HG03442 (cell line): ENCODE measurements around the gene TNFAIP8.
A peak's percentile ranks its signal among the peaks of the same experiment; 100 is the strongest.

Experiments used
- ATAC-seq: cut with Tn5 transposase; IDR thresholded peaks from one replicate; pipeline ENCODE4 v1.9.1; 2021; ENCODE audit warnings: mild to moderate bottlenecking, moderate library complexity; ENCODE audit not compliant: unreplicated experiment

The TNFAIP8 gene

DNA sequence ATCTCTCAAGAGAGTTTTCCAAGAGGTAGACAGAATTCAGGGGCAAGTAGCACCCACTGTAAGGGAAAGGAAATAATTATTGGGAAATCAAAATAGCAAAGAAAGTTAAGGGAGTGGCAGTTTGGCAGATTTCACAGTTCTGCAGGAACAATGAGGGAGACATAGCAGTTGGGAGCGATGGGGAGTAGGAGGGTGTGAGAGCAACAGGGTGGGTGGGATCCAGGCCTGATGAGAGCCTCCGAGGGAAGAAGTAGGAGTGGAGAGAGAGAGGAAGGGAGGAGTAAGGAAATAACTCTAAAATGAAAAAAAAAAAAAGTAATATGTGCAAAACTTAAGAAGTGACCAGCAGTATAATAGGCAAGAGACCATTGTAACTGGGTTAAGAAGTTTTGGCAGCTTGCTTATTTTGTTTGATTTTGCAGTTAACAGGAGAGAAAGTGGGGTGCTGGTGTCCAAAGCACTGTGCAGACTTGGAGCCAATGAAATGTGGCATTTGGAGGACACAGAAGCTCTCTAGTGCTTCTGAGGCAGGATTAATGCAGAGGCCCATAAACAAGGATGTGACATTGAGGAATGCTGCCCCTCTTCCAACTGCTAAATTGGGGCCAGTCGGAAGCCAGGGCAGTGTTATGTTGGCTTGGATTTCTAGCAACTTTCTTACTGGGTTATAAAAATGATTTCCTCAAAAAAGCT, 10.2 kb downstream of the TNFAIP8 start:
- ATAC-seq, result no peak

DNA sequence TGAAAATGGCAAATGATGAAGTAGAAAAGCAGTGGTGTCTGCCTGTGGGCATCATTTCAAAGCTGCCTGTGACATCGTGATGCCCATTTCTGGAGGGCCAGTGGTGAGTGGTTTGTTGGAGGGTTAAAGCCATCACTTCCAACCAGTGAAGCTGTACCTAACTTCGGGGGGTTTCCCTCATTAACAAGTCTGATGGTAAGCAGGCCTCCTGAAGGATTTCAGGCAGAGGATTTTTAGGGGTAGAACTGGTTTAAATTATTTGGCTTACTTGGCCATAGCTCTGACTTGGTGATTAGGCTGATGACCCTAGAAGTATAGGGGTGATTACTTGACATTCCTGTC, 10.7 kb downstream of the TNFAIP8 start:
- peak; percentile 21 for ATAC-seq

DNA sequence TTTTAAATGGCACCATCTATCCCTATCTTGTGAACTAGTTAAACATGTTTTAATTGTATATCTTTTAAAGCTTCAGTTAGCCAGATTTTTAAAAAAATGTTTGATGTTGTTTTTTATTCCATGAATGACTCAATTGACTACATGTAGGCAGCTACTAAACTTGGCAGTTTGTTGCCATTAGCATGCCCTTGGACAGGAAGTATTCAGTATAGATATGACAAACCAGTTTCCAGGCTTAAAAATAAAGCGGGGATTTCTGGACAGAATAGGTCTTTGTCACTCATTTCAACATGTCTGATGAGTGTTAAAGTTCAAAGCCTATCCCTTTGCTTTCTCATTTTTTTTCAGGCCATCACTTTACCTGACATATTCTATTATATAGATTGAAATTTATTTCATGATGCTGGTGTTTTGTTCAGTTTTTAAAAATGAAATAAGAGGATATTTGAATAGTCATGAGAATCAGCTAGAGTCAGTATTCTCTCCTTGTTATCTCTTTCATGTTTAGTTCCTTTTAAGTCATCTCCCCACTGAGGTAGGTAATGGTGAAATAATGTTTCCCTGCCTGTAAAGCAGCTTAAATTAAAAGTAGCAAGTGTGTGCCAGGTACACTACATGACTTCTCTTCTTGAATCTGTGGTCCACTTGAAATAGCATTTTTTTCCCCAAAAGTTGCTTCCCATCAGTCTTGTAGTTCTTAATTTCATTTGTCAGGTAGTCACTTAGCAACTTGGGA, 11.9 kb downstream of the TNFAIP8 start:
- ATAC-seq, result peak; percentile 78

DNA sequence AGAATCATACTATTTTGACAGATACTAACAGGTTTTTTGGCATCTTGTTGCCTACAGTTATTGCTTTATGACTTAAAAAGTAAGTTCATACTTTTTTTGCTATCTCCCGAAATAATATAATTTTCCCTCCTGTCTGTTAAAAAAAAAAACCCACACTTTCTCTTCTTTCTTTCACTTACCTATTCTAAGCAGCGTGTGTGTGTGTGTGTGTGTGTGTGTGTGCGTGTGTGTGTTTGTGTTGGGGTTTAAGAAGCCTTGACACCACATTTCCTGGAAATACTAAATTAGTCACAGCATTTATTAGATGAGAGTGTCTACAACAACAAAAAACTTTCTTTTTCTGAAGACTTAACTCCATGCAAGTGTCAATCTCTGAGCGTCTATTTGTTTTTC, 12.4 kb downstream of the TNFAIP8 start:
- ATAC-seq, result no peak

DNA sequence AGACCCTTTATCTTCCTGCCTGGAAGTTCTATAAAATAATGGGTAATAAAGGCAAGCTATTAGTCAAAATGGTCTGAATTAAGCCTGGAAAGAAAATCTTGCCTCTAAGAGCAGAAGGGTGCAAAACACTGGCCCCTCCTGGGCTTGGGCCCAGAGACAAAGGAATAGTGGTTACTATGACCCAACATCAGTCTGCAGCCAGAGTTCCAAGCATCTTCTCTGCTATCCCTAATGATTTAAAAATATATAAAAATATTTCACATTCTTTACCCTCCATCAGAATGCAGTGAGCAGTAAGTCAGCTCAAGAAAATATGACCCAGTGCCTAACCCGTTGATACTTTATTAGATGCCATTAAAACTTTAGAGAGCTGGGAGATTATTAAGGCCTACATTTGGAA, 14.7 kb downstream of the TNFAIP8 start:
- no peak for ATAC-seq

DNA sequence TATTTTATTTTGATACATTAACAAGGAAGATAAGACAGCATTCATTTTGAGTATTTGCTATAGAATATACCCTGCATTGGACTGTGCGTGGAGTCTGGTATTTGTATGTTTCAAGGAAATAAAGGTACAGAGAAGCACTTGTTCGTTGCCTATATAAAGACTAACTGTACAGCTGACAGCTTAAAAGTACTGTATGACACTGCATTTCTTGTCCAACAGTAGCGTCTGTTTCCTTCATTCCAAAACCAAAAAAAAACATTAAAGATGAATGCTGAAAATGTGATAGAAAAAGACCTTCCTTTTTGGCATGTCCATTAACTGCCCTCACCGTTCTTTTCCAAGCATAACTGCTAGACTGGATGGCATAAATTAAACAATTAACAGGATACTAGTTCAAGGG, 15.3 kb downstream of the TNFAIP8 start:
- ATAC-seq, result no peak

DNA sequence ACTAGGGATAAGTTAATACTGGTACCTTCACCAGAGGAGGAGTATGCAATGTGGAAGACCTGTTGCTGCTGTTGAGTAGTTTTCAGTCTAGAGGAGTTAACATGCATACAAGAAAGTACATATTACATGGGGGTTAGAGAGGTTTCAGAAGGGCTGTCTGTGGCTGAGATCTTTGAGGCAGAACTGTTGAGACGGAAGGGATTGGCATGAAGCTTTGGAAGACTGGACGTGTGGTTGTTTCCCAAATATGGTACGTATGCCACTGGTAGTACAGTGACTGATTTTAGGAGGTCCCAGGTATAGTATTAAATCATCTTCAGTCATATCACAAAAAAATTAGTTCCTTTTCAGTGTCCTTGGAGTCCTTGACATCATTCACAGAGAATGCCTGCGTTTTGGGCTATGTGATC, 17.6 kb downstream of the TNFAIP8 start:
- peak; percentile 66 for ATAC-seq

DNA sequence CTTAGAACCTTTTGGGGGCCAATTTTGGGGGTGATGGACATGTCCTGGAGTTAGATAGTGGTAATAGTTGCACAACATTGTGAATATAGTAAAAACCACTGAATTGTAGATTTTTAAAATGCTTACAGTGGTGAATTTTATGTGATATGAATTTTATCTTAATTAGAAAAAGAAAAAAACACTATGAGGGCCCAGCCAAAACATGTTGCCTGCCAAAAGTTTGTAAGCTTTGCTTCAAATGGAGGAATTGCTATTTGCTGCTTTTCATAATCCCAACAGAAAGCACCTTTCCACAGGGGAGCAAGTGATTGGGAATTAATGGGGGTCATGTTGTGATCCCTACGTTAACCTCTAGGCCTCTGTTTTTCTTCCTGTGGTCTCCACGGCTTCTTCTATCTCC, 19.1 kb downstream of the TNFAIP8 start:
- ATAC-seq, result no peak

DNA sequence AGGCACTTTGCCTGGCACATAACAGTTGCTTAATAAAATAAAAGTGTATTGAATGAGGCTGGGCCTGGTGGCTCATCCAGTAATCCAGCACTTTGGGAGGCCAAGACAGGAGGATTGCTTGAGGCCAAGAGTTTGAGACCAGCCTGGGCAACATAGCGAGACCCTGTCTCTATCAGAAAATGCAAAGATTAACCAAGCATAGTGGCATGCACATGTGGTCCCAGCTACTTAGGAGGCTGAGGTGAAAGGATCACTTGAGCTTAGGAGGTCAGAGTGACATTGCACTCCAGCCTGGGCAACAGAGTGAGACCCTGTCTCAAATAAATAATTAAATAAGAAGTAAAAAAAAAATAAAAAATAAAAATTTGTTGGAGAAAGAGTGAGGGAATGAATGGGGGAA, 21.2 kb downstream of the TNFAIP8 start:
- no peak for ATAC-seq

DNA sequence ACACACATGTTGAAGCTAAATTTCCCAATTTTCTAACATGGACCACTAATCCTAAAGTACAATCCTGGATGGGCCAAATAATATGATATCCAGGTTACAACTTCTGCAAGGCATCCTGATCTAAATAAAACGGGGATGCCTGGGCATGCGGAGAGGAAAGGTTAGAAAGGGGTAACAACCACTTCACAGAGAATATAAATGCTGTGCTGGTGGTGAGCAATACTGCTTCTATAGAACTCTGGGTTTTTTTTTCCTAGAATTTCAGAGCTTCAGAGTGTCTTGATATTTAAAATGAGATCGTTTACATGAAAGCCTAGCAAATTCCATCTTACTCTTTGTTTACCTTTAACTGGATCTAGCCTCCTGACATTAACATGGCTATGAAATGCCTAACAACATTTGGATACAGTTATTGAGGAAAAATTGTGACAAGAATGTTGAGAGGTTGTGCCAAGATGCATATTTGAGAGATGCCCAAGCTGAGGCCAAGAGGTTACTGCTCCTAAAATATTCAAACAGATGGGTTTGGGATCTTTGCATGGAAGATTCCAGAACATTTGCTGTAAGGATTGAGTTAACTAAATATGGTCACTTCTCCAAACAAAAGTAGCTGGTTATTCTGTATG, 22.4 kb downstream of the TNFAIP8 start:
- ATAC-seq, result no peak

DNA sequence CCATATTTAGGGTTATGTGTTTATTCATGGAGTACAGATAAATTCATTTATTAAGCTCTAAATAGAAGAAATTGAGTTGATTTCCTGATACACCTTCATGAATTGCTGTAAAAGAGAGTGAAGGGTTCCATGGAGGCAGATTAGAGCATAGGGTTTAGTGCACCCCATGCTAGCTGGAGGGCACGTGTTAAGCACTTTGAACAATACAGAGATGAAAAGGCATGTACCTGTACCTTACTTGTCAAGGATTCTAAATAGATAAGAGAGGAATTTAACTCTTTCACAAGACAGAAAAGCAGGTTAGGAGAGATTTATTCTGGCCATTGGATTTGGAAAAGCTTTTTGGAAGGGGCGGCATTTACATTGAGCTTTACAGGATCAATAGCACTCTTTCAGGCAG, 23.3 kb downstream of the TNFAIP8 start:
- ATAC-seq, result no peak

DNA sequence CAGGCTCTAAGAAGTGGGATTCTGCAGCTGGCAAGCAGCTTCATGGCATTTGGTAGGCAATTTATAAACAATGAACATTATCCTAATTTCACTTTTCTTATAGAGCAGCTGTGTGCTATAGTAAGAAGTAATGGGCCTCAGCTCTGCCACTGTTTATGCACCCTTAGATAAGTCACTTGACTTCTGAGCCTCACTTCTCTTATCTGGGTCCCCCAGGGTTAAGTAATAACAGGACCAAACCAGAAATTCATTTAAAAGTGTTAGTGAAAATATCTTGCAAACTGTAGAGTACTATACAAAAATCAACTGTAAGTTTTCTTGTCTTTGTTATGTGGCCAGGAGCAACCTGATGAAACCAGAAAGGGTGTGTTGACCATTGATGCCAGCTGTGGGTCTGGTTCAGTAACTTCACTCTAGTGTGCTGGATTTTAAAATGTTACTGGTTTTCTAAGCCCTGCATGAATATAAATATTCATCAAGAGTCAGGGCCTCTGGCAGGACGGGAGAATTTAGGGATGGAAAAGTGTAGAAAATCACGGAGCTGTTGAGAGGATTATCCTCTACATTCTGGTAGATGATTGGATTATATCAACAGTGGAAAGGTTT, 24.2 kb downstream of the TNFAIP8 start:
- no peak for ATAC-seq

DNA sequence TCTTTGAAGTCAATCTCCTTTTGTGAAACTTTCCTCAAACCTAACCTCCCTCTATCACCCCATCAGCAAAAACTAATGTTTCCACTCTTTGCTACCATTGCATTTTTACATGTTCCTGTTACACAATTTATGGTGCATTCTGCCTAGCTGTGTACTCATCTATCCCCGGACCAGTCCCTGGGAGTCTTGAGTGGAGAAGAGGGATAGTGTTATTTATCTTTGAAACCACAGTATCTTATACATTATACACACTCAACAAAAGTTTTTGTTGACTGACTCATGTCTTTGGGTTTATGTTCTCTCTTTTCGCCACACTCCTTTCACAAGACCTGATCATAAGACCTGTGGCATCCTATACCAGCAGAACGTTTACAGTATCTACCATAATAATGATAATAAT, 26.4 kb downstream of the TNFAIP8 start:
- ATAC-seq, result no peak

DNA sequence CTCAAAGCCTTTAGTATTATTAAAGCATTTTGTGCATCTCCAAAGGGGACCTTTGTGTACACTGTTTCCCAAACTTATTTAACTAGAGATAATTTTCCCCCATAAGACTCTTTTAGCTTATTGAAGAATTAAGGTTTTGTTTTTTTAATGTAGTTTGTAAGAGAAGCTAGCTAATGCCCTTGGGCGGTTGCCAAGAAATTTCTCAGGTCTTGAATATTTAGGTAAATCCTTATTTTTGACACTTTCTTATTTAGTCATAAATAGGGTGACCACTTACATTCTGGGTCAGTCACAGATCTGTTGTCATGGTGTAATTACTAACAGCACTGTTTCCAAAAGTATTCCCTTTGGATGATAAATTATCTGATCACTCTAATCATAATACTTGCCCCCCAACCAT, 27.2 kb downstream of the TNFAIP8 start:
- ATAC-seq, result no peak

DNA sequence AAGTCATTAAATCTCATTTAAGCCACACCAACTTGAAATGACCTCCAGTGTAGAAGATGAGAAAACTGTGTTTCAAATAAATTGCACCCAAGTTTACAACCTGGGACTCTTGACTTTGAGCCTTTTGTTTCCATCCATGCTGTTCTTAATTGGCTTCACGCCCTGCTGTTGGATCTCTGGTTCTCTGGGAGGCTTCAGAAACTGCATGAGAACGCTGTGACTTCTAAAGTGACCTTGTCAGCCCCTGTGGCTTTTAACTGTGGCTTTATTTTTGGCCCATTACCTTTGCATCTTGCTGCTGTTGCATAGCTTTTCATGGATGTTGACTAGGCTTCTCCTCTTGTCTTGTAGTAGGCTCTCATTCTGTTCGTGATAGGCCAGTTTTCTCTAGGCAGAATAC, 29.3 kb downstream of the TNFAIP8 start:
- peak; percentile 51 for ATAC-seq

DNA sequence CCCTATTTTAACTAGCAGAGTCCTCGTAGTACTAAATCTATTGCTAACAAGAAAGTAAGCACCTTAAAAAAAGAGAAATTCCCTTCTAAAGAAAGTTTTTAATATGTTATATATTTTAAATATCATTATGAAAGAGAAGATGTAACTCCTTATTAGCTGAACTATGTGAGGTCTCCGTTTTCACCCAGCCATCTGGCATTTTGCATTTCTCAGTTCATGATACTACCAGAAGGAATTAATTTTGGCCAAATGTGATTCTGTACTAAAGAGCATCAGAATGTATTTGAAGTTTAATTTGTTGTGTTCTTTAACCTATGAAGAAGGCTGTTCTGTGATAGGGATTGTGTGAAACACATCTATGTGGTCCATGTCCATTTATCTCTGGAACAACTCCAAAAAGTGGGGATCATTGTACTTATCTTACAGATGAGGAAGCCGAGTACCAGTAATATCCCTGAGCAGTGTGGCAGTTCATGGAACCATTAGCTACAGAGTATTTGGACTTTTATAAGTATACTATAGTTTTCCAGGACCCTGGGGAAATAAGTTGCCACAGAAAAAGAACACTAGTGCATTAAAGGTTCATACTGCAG, 29.8 kb downstream of the TNFAIP8 start:
- ATAC-seq, result no peak

DNA sequence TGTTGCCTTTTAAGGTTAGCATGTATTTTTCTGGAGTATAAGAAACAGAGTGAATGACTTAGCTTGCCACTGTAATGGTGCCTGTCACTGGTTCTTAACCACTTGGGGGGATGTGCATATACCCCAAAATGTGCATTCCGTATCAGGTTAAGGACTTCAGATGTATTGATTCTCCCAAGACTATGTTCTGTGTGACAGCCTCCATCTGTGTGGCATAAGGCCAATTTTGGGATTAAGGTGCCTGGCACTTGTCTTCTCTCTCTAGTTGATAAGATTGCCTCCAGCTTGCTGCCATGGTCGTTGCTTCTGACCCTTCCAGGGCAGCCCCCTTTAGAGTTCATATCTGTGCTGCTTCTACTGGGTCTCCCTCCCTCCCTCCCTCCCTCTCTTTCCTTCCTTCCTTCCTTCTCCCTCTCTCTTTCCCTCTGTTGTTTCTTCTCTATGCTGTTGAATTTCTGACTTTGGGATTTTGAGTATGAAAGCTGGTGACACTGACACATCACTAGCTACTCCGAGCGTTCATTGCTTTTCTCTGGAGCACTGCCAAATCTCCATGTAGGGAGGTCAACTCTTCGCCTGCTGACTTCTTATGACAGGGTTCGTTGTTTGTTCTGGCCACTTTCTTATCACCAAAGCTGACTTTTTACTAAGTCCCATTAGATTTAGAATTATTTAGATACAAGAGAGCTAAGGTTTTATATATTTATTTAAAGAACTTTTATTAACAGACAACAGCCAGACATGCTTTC, 31.0 kb downstream of the TNFAIP8 start:
- no peak for ATAC-seq

DNA sequence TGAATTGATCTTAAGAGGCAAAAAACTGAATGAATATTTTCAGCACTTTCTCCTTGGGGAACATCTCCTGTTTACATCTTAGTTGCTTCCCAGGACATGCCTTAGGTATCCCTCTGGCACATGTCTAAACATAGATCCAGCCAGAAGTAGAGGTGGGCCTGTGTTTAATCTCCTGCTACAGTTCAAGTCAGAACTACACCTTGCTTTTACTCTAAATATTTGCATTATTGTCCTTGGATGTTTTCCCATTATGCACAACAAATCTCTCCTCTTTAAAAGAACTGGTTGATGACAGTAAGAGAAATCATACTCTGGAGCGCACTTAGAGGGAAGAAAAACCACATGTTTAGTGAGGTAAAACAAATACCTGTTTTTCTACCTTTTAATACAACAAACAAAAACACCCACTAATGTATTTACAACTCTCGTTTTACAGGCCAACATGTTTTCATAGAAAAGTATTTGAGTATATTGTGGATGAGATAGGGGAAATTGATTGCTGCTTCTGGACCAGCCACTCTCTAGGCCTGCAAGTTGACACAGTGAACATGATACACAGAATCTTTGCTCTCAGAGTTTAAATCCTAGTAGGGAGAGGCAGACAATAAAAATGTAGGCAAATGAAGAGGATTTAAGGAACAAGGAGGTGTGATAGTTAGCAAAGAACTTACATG, 32.3 kb downstream of the TNFAIP8 start:
- ATAC-seq, result no peak

DNA sequence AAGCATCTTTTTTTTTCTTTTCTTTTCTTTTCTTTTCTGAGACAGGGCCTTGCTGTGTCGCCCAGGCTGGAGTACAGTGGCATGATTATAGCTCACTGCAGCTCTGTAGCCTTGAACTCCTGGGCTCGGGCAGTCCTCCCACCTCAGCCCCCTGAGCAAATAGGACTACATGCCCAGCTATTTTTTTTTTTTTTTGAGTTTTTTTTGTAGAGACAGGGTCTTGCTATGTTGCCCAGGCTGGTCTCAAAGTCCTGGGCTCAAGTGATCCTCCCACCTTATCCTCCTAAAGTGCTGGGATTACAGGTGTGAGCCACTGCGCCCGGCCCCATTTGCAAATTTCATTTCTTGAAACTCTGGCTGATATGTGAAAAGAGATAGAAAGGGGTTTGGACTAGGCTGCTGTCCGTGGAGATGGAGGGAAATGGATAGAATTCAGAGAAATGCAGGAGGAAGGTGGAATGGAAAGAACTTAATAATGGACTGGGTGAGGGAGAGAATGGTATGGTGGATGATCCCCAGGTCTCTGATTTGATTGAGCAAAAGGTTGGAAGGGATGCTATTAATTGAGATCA, 32.9 kb downstream of the TNFAIP8 start:
- ATAC-seq, result no peak
